K562 (cell line): ENCODE data around the gene GASK1A. TPM values are rescaled to one million over a fixed set of nuclear protein-coding genes. Genes with fewer than 3 reads are reported as not detected.

Experiments used
- ATAC-seq: fragments of 200-7000 bp; cut with Tn5 transposase; 3 replicates; pipeline ENCODE4 v1.9.1; 2020; ENCODE audit warnings: moderate library complexity
- BruUV-seq: library from RNA; stranded (reverse); fragments of 400-500 nt; replicated peaks from 2 replicates; lab custom pipeline; 2021; lab: Mats Ljungman, UMichigan
- CTCF ChIA-PET: fragments of 300-600 bp; formaldehyde crosslinking; extraction: SDS; loops from one replicate; lab custom pipeline; 2021; ENCODE audit warnings: low intra/inter-chr PET ratio; lab: Yijun Ruan, JAX
- POLR2A ChIA-PET: fragments of 300-600, 350-650 bp; sonication (Branson Sonifier 250); formaldehyde crosslinking; extraction: SDS; loops from one replicate; lab custom pipeline; 2021; ENCODE audit warnings: antibody characterized with exemption, inconsistent platforms; lab: Yijun Ruan, JAX
- DNase-seq, 4 experiments: peaks; one replicate each; pipeline versions ENCODE4 v3.0.0 to v3.0.0-alpha.2; 2011 to 2018; ENCODE audit warnings: low spot score in 3 of 4, mixed read lengths in 3 of 4; ENCODE audit errors: extremely low read depth in 1 of 4
- FAIRE-seq: peaks from 2 replicates; lab custom pipeline; 2011; peaks lifted over from hg19 to GRCh38; lab: Jason Lieb, UNC
- H2AFZ ChIP-seq: 2 replicates; pipeline ENCODE4 v1.6.0; 2011; ENCODE audit warnings: low read depth, low read length, control low read depth, inconsistent platforms
- H3K27ac ChIP-seq: fragments of 200-600 bp; 3 replicates; pipeline ENCODE4 v1.8.0; 2011; ENCODE audit warnings: low read depth, mild to moderate bottlenecking, control low read depth, inconsistent platforms, low read length, moderate library complexity, mixed read lengths; ENCODE audit errors: extremely low read depth
- H3K27me3 ChIP-seq, 2 experiments: fragments of 300-600 bp in 1 of 2; 2 replicates in 1 of 2; 3 replicates in 1 of 2; pipeline versions ENCODE4 v1.6.0 to v1.8.0; 2011; ENCODE audit warnings: inconsistent platforms in 2 of 2, low read length in 2 of 2, mild to moderate bottlenecking in 1 of 2, mixed read lengths in 1 of 2, moderate library complexity in 1 of 2; ENCODE audit not compliant: control insufficient read depth in 2 of 2, insufficient read depth in 2 of 2
- H3K36me3 ChIP-seq: fragments of 300-600 bp; 3 replicates; pipeline ENCODE4 v1.8.0; 2011; ENCODE audit warnings: mild to moderate bottlenecking, low read length, inconsistent platforms; ENCODE audit not compliant: control insufficient read depth, insufficient read depth
- H3K4me1 ChIP-seq, 2 experiments: fragments of 200-600 bp in 1 of 2; replicated peaks in 1 of 2; 2 replicates in 1 of 2; 3 replicates in 1 of 2; pipeline versions ENCODE4 v1.5.1 to v1.8.0; 2011; ENCODE audit warnings: inconsistent platforms in 2 of 2, low read length in 2 of 2, mild to moderate bottlenecking in 1 of 2, mixed read lengths in 1 of 2, moderate library complexity in 1 of 2; ENCODE audit not compliant: control insufficient read depth in 2 of 2, insufficient read depth in 2 of 2
- H3K4me2 ChIP-seq: 2 replicates; pipeline ENCODE4 v1.6.1; 2011; ENCODE audit warnings: low read length, control low read depth, inconsistent platforms, mixed read lengths; ENCODE audit not compliant: insufficient read depth
- H3K4me3 ChIP-seq: fragments of 200-600 bp; sonication (generic), shearing (Covaris generic); 2 replicates; pipeline ENCODE4 v1.5.1; 2016; ENCODE audit warnings: control low read depth, inconsistent platforms
- H3K79me2 ChIP-seq: fragments of 200-600 bp; 3 replicates; pipeline ENCODE4 v1.8.0; 2011; ENCODE audit warnings: low read length, inconsistent platforms; ENCODE audit not compliant: control insufficient read depth, insufficient read depth
- H3K9ac ChIP-seq, 2 experiments: 2 replicates each; pipeline versions ENCODE4 v1.6.0 to v1.6.1; 2011; ENCODE audit warnings: low read depth in 2 of 2, low read length in 2 of 2, control low read depth in 1 of 2, inconsistent platforms in 1 of 2, mild to moderate bottlenecking in 1 of 2, mixed read lengths in 1 of 2; ENCODE audit not compliant: insufficient read depth in 1 of 2
- H3K9me1 ChIP-seq: one replicate; pipeline ENCODE4 v1.6.0; 2011; ENCODE audit warnings: inconsistent platforms, mild to moderate bottlenecking, low read length, moderate library complexity; ENCODE audit not compliant: control insufficient read depth, insufficient read depth
- H3K9me3 ChIP-seq: replicated peaks from 2 replicates; pipeline ENCODE4 v1.5.1; 2011; ENCODE audit warnings: low read depth, low read length, inconsistent platforms; ENCODE audit not compliant: control insufficient read depth, insufficient read depth
- H4K20me1 ChIP-seq: replicated peaks from 2 replicates; pipeline ENCODE4 v1.6.1; 2011; ENCODE audit warnings: low read length, inconsistent platforms, mixed read lengths; ENCODE audit not compliant: control insufficient read depth, insufficient read depth
- ESRRB ChIP-seq: fragments of 250-450 bp; sonication (Bioruptor Pico); IDR thresholded peaks from 2 replicates; pipeline ENCODE4 v1.5.0; 2020; ENCODE audit warnings: mild to moderate bottlenecking, moderate library complexity, borderline replicate concordance
- ID3 ChIP-seq, 2 experiments: fragments of 250-450 bp in 1 of 2; fragments of 450-650 bp in 1 of 2; sonication (Bioruptor Pico) in 1 of 2; IDR thresholded peaks; 2 replicates each; pipeline versions ENCODE4 v1.6.1 to v1.8.0; 2016 to 2021; ENCODE audit warnings: mild to moderate bottlenecking in 2 of 2, moderate library complexity in 2 of 2, missing compliant biosample characterization in 1 of 2, missing genetic modification characterization in 1 of 2
- KLF10 ChIP-seq: fragments of 250-450 bp; sonication (Bioruptor Pico); IDR thresholded peaks from 2 replicates; pipeline ENCODE4 v1.6.1; 2021; ENCODE audit warnings: matching md5 sums
- NUFIP1 ChIP-seq: fragments of 450-650 bp; IDR thresholded peaks from 2 replicates; pipeline ENCODE4 v1.6.1; 2018; ENCODE audit not compliant: partially characterized antibody
- POLR2B ChIP-seq: fragments of 450-650 bp; IDR thresholded peaks from 2 replicates; pipeline ENCODE4 v1.6.1; 2018; ENCODE audit warnings: low read depth; ENCODE audit not compliant: partially characterized antibody
- POLR2G ChIP-seq: fragments of 200-400 bp; formaldehyde crosslinking; IDR thresholded peaks from 2 replicates; pipeline ENCODE4 v1.6.1; 2017; ENCODE audit warnings: low read depth, mild to moderate bottlenecking, antibody characterized with exemption, low read length, moderate library complexity
- ZBTB9 ChIP-seq: fragments of 450-650 bp; formaldehyde crosslinking; IDR thresholded peaks from 2 replicates; pipeline ENCODE4 v1.4.0; 2020; ENCODE audit warnings: mild to moderate bottlenecking, moderate library complexity
- ZNF184 ChIP-seq: sonication (generic); formaldehyde crosslinking; IDR thresholded peaks from 2 replicates; pipeline ENCODE4 v1.5.0; 2020; ENCODE audit warnings: missing genetic modification reagents
- ZNF717 ChIP-seq: fragments of 250-450 bp; sonication (Bioruptor Pico); IDR thresholded peaks from 2 replicates; pipeline ENCODE4 v1.5.0; 2021
- ZNF79 ChIP-seq: fragments of 250-450 bp; sonication (Bioruptor Pico); IDR thresholded peaks from 2 replicates; pipeline ENCODE4 v1.4.0; 2020; ENCODE audit warnings: low read depth, mild to moderate bottlenecking, moderate library complexity
- WGBS: fragments of 100-300 bp; shearing (Covaris generic); methylation state at CpG from one replicate; pipeline ENCODE4 v1.1.6; 2016; ENCODE audit warnings: low coverage, mixed read lengths; ENCODE audit not compliant: insufficient coverage; ENCODE audit errors: missing lambda C conversion rate; 5-methylcytosine and 5-hydroxymethylcytosine counted together
- in situ Hi-C: fragments of 300-500 bp; cut with MboI; formaldehyde crosslinking; loops from 4 replicates; pipeline ENCODE4 v1.15.0; 2018; ENCODE audit warnings: inconsistent platforms, mixed read lengths
- intact Hi-C: fragments of 100-400 bp; cut with micrococcal nuclease; formaldehyde crosslinking; loops from 2 replicates; pipeline ENCODE4 v1.14.2; 2022
- polyA plus RNA-seq, 8 experiments: library from polyadenylated mRNA; depleted of rRNA in 4 of 8; stranded (reverse) in 5 of 8; unstranded in 3 of 8; fragments of >200 nt; fragmentation: Nextera tagmentation in 2 of 8; fragmentation: Illumina TruSeq in 1 of 8; extraction: Ambion mirVana in 2 of 8; extraction: Trizol in 1 of 8; gene quantifications; 2 replicates each; pipeline versions ENCODE4 v1.2.1 to v1.2.3, GENCODE V29; 2011 to 2014; ENCODE audit warnings: inconsistent platforms in 1 of 8, missing spikeins in 1 of 8
- total RNA-seq, 7 experiments: library from RNA; depleted of rRNA in 6 of 7; stranded (reverse); fragments of >200 nt in 6 of 7; fragmentation: Illumina TruSeq in 2 of 7; extraction: Trizol in 2 of 7; gene quantifications; 2 replicates each; pipeline versions ENCODE4 v1.2.1 to v1.2.3, GENCODE V29; 2011 to 2021; ENCODE audit warnings: low replicate concordance in 1 of 7

Gene GASK1A
- total and polyA plus RNA-seq, 9 of the 15 experiments (the other 6 are each of a cell fraction or from before 2014, with no cell fraction given): 0.04 to 0.11 (median 0.05) TPM; not detected in 5

GRCh38 chr3:43005253-43005652 is 26.1 kb downstream of the GASK1A start:
- DNase-seq (no peak), ATAC-seq (no peak), FAIRE-seq (no peak)
- ChIA-PET CTCF (no interaction called here), POLR2A (no interaction called here)
- no peak overlapping the region for H3K4me2 ChIP-seq
- TF ChIP-seq ESRRB (CRISPR knock-in tag): no peak
- TF ChIP-seq ZNF184 (CRISPR knock-in tag): no peak
- no peak for TF ChIP-seq POLR2G
- TF ChIP-seq POLR2B: no peak
- no peak for TF ChIP-seq KLF10 (CRISPR knock-in tag)
- no peak for TF ChIP-seq ID3 (CRISPR knock-in tag; IDR thresholded peaks at IDR 0.05)
- TF ChIP-seq ID3 (tag; IDR thresholded peaks at IDR 0.05): no peak
- TF ChIP-seq ZNF79: no peak
- no peak for TF ChIP-seq NUFIP1
- TF ChIP-seq ZBTB9 (CRISPR knock-in tag): no peak
- TF ChIP-seq ZNF717: no peak
- in situ Hi-C loops (no loop called here), intact Hi-C loops (no loop called here)
- no peak overlapping the region for H3K9ac ChIP-seq
- H3K4me3 ChIP-seq: no peak overlapping the region
- no peak overlapping the region for H2AFZ ChIP-seq
- no TSS peak for BruUV-seq
- no peaks in the 10 kb centered on the region for H3K9me3 ChIP-seq
- no peaks in the 10 kb centered on the region for H3K79me2 ChIP-seq
- H3K27ac ChIP-seq: no peak overlapping the region
- H3K27me3 ChIP-seq: peaks cover 15 to 21% of the 10 kb centered on the region in 2 experiments; a peak in 4 of 5 replicates
- 2% methylated on average over 3 of the region's 3 CpGs for WGBS
- no peaks in the 10 kb centered on the region for H3K36me3 ChIP-seq
- no peaks in the 10 kb centered on the region for H3K4me1 ChIP-seq
- H4K20me1 ChIP-seq: no peaks in the 10 kb centered on the region
- H3K9me1 ChIP-seq: no peaks in the 10 kb centered on the region
